ENCODE data around the gene GGT6. TPM values are rescaled to one million over a fixed set of nuclear protein-coding genes. Genes with fewer than 3 reads are reported as not detected.

The GGT6 gene
- polyA plus RNA-seq, 1 of the 3 experiments (the other 2 are of a cell fraction), result not detected

DNA sequence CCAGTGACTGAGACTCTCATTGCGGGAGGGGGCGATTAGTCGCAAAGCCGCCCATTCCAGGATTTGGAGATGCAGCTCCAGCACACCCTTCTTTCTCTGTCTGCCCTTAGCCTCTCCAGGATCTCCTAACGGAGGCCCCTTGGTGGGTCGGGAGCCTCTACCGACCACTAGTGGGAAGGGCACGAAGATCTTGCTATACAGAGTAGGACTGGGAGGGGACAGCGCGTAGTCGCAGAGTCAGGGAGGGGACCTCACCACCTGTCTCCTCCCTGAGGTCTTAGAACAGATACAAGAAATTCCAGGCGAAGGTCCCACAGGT lies 23.4 kb upstream of the GGT6 start:
- Histone ChIP-seq H3K9me3 (no peaks in the 10 kb centered on the region), H3K9me2 (no peaks in the 10 kb centered on the region), H3K79me2 (ENCODE audit: insufficient read depth) (no peaks in the 10 kb centered on the region), H3K27me3 (ENCODE audit: insufficient read depth) (peaks cover 61% of the 10 kb centered on the region), H3K9ac (no peak overlapping the region), H2AFZ (ENCODE audit: low read depth) (no peak overlapping the region), H3K4me3 (ENCODE audit: low read depth in 2 of 2, low read length in 1 of 2) (no peak overlapping the region), H3K27ac (ENCODE audit: low read depth in 2 of 2, low read length in 1 of 2) (no peak overlapping the region), H3F3A (replicated peaks; ENCODE audit: insufficient read depth) (no peaks in the 10 kb centered on the region), H3K4me2 (peak overlapping the region; percentile 57; the same call in 1 of the 2 replicates), H3K36me3 (replicated peaks in 1 of 2; ENCODE audit: control insufficient read depth in 1 of 2, insufficient read depth in 2 of 2, low read length in 1 of 2) (no peaks in the 10 kb centered on the region), H4K20me1 (ENCODE audit: insufficient read depth) (no peaks in the 10 kb centered on the region), H3K4me1 (ENCODE audit: control insufficient read depth in 1 of 2, insufficient read depth in 2 of 2, low read depth in 1 of 2, low read length in 1 of 2) (peaks cover 0 to 23% of the 10 kb centered on the region in 2 experiments; a peak in 1 of 4 replicates)
- DNase-seq, result peak; percentile 79
- WGBS (ENCODE audit: low lambda C conversion rate), result 32% methylated on average over 12 of the region's 12 CpGs
- CTCF ChIA-PET, result interaction anchor here (1.0 to 6.8 kb wide), 11 partner anchors 9 to 91 kb away, joined by 3 to 74 read pairs (median 5); no protein-coding TSS in a partner anchor
- TF ChIP-seq CHD2 (IDR thresholded peaks at IDR 0.05; ENCODE audit: low read length, partially characterized antibody), result no peak
- TF ChIP-seq, protein P1, sequence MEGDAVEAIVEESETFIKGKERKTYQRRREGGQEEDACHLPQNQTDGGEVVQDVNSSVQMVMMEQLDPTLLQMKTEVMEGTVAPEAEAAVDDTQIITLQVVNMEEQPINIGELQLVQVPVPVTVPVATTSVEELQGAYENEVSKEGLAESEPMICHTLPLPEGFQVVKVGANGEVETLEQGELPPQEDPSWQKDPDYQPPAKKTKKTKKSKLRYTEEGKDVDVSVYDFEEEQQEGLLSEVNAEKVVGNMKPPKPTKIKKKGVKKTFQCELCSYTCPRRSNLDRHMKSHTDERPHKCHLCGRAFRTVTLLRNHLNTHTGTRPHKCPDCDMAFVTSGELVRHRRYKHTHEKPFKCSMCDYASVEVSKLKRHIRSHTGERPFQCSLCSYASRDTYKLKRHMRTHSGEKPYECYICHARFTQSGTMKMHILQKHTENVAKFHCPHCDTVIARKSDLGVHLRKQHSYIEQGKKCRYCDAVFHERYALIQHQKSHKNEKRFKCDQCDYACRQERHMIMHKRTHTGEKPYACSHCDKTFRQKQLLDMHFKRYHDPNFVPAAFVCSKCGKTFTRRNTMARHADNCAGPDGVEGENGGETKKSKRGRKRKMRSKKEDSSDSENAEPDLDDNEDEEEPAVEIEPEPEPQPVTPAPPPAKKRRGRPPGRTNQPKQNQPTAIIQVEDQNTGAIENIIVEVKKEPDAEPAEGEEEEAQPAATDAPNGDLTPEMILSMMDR (IDR thresholded peaks at IDR 0.05), result peak; percentile 39
- no peak for TF ChIP-seq GATA2 (CRISPR knock-in tag; IDR thresholded peaks at IDR 0.05)
- POLR2A ChIA-PET, result no interaction called here

DNA sequence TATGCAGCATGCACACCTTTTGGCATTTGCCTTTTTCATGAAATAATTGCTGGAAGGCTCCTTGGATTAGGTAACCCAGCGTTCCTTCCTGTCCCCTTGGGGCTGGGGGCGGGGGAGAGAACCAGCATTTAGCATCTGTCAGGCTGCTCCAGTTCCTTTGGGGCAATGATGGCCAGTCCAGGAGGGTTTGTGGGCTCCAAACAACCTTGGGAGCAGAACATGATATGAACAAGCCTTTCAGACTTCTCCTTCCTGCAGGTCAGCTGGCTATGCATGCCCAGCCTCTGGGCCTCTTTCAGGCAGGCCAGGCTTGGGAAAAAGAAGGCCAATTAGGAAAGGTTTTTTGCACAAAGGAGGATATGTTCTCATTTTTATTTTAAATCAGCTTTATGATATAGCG lies 22.8 kb upstream of the GGT6 start:
- POLR2A ChIA-PET, result no interaction called here
- peaks cover 0 to 18% of the 10 kb centered on the region in 2 experiments; a peak in 1 of 4 replicates for H3K4me1 ChIP-seq (ENCODE audit: control insufficient read depth in 1 of 2, insufficient read depth in 2 of 2, low read depth in 1 of 2, low read length in 1 of 2)
- H3K27ac ChIP-seq (ENCODE audit: low read depth in 2 of 2, low read length in 1 of 2), result no peak overlapping the region
- H2AFZ ChIP-seq (ENCODE audit: low read depth), result no peak overlapping the region
- H3K4me3 ChIP-seq (ENCODE audit: low read depth in 2 of 2, low read length in 1 of 2), result no peak overlapping the region
- no peaks in the 10 kb centered on the region for H3K36me3 ChIP-seq (replicated peaks in 1 of 2; ENCODE audit: control insufficient read depth in 1 of 2, insufficient read depth in 2 of 2, low read length in 1 of 2)
- TF ChIP-seq, protein P2, sequence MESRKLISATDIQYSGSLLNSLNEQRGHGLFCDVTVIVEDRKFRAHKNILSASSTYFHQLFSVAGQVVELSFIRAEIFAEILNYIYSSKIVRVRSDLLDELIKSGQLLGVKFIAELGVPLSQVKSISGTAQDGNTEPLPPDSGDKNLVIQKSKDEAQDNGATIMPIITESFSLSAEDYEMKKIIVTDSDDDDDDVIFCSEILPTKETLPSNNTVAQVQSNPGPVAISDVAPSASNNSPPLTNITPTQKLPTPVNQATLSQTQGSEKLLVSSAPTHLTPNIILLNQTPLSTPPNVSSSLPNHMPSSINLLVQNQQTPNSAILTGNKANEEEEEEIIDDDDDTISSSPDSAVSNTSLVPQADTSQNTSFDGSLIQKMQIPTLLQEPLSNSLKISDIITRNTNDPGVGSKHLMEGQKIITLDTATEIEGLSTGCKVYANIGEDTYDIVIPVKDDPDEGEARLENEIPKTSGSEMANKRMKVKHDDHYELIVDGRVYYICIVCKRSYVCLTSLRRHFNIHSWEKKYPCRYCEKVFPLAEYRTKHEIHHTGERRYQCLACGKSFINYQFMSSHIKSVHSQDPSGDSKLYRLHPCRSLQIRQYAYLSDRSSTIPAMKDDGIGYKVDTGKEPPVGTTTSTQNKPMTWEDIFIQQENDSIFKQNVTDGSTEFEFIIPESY (IDR thresholded peaks at IDR 0.05; ENCODE audit: borderline replicate concordance, low read depth), result no peak
- TF ChIP-seq, protein P3, sequence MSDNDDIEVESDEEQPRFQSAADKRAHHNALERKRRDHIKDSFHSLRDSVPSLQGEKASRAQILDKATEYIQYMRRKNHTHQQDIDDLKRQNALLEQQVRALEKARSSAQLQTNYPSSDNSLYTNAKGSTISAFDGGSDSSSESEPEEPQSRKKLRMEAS (IDR thresholded peaks at IDR 0.05; ENCODE audit: low read depth), result no peak
- no peak for TF ChIP-seq TAF1 (IDR thresholded peaks at IDR 0.05; ENCODE audit: borderline replicate concordance, low read depth, low read length)
- TF ChIP-seq RCOR1 (IDR thresholded peaks at IDR 0.05; ENCODE audit: low read length), result no peak
- TF ChIP-seq, protein P4, sequence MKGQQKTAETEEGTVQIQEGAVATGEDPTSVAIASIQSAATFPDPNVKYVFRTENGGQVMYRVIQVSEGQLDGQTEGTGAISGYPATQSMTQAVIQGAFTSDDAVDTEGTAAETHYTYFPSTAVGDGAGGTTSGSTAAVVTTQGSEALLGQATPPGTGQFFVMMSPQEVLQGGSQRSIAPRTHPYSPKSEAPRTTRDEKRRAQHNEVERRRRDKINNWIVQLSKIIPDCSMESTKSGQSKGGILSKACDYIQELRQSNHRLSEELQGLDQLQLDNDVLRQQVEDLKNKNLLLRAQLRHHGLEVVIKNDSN (IDR thresholded peaks at IDR 0.05; ENCODE audit: borderline replicate concordance, low read depth), result no peak
- TF ChIP-seq, protein P5, sequence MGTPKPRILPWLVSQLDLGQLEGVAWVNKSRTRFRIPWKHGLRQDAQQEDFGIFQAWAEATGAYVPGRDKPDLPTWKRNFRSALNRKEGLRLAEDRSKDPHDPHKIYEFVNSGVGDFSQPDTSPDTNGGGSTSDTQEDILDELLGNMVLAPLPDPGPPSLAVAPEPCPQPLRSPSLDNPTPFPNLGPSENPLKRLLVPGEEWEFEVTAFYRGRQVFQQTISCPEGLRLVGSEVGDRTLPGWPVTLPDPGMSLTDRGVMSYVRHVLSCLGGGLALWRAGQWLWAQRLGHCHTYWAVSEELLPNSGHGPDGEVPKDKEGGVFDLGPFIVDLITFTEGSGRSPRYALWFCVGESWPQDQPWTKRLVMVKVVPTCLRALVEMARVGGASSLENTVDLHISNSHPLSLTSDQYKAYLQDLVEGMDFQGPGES (IDR thresholded peaks at IDR 0.05; ENCODE audit: low read depth, low read length), result no peak
- no peak for TF ChIP-seq GATA2 (CRISPR knock-in tag; IDR thresholded peaks at IDR 0.05)
- TF ChIP-seq JUND (IDR thresholded peaks at IDR 0.05), result no peak
- TF ChIP-seq FOXM1 (IDR thresholded peaks at IDR 0.05; ENCODE audit: low read depth), result no peak
- no peak for TF ChIP-seq EZH2phosphoT487 (IDR thresholded peaks at IDR 0.05; ENCODE audit: borderline replicate concordance, low read depth)
- TF ChIP-seq, protein P6, sequence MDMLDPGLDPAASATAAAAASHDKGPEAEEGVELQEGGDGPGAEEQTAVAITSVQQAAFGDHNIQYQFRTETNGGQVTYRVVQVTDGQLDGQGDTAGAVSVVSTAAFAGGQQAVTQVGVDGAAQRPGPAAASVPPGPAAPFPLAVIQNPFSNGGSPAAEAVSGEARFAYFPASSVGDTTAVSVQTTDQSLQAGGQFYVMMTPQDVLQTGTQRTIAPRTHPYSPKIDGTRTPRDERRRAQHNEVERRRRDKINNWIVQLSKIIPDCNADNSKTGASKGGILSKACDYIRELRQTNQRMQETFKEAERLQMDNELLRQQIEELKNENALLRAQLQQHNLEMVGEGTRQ (IDR thresholded peaks at IDR 0.05; ENCODE audit: borderline replicate concordance, low read depth, low read length), result no peak
- no peak for TF ChIP-seq RFX5 (IDR thresholded peaks at IDR 0.05; ENCODE audit: low read length)
- TF ChIP-seq TEAD4 (IDR thresholded peaks at IDR 0.05; ENCODE audit: borderline replicate concordance, insufficient read depth), result no peak
- no peak for TF ChIP-seq GABPA (IDR thresholded peaks at IDR 0.05; ENCODE audit: low read depth)
- no peaks in the 10 kb centered on the region for H3K9me3 ChIP-seq
- no peaks in the 10 kb centered on the region for H4K20me1 ChIP-seq (ENCODE audit: insufficient read depth)
- H3K9me2 ChIP-seq, result no peaks in the 10 kb centered on the region
- CTCF ChIA-PET, result interaction anchor here (1.0 to 6.8 kb wide), 9 partner anchors 9 to 90 kb away, joined by 3 to 74 read pairs (median 6); no protein-coding TSS in a partner anchor
- no peak for DNase-seq
- WGBS (ENCODE audit: low lambda C conversion rate), result 49% methylated on average over 3 of the region's 3 CpGs
- no peaks in the 10 kb centered on the region for H3K79me2 ChIP-seq (ENCODE audit: insufficient read depth)
- no peak overlapping the region for H3K9ac ChIP-seq
- no peak overlapping the region for H3K4me2 ChIP-seq
- H3K27me3 ChIP-seq (ENCODE audit: insufficient read depth), result peaks cover 60% of the 10 kb centered on the region
- no peaks in the 10 kb centered on the region for H3F3A ChIP-seq (replicated peaks; ENCODE audit: insufficient read depth)

Measured in SK-N-SH (cell line).